SK-N-SH treated with all-trans-retinoic acid at 6 μM for 48 hours (cell line): ENCODE measurements around the gene SLC9B1.

ENCODE experiments used
- ATAC-seq: fragments of 200-7000 bp; cut with Tn5 transposase; 3 replicates; pipeline ENCODE4 v1.9.1; 2020; ENCODE audit warnings: mild to moderate bottlenecking, moderate library complexity
- ARNTL ChIP-seq: fragments of 450-650 bp; formaldehyde crosslinking; IDR thresholded peaks from 2 replicates; pipeline ENCODE4 v1.5.0; 2020; ENCODE audit warnings: low read depth, mild to moderate bottlenecking, moderate library complexity, borderline replicate concordance
- BACH2 ChIP-seq: fragments of 250-450 bp; sonication (Bioruptor Pico); IDR thresholded peaks from 2 replicates; pipeline ENCODE4 v1.9.0; 2021; ENCODE audit warnings: mild to moderate bottlenecking, borderline replicate concordance
- CSRNP3 ChIP-seq: fragments of 250-450 bp; sonication (Bioruptor Pico); IDR thresholded peaks from 2 replicates; pipeline ENCODE4 v1.5.1; 2021; ENCODE audit warnings: mild to moderate bottlenecking, moderate library complexity
- ESRRG ChIP-seq: fragments of 250-450 bp; sonication (Bioruptor Pico); IDR thresholded peaks from 2 replicates; pipeline ENCODE4 v1.6.1; 2021; ENCODE audit warnings: mild to moderate bottlenecking
- GLIS3 ChIP-seq: fragments of 250-450 bp; sonication (Bioruptor Pico); IDR thresholded peaks from 2 replicates; pipeline ENCODE4 v1.5.0; 2020; ENCODE audit warnings: mild to moderate bottlenecking, moderate library complexity
- ISL1 ChIP-seq: fragments of 250-450 bp; sonication (Bioruptor Pico); IDR thresholded peaks from 2 replicates; pipeline ENCODE4 v2.1.2; 2022; ENCODE audit warnings: mild to moderate bottlenecking, moderate library complexity
- OSR1 ChIP-seq: fragments of 250-450 bp; sonication (Bioruptor Pico); IDR thresholded peaks from 2 replicates; pipeline ENCODE4 v1.8.0; 2022; ENCODE audit warnings: moderate library complexity, mild to moderate bottlenecking, inconsistent platforms
- POU6F1 ChIP-seq: fragments of 250-450 bp; sonication (Bioruptor Pico); IDR thresholded peaks from 2 replicates; pipeline ENCODE4 v1.8.0; 2021; ENCODE audit warnings: low read depth, mild to moderate bottlenecking, moderate library complexity, borderline replicate concordance
- PPARA ChIP-seq: fragments of 250-450 bp; sonication (Bioruptor Pico); IDR thresholded peaks from 2 replicates; pipeline ENCODE4 v1.5.0; 2020; ENCODE audit warnings: mild to moderate bottlenecking, borderline replicate concordance
- RARB ChIP-seq: fragments of 250-450 bp; sonication (Bioruptor Pico); IDR thresholded peaks from 2 replicates; pipeline ENCODE4 v1.8.0; 2021; ENCODE audit warnings: mild to moderate bottlenecking, moderate library complexity
- SNAI2 ChIP-seq: fragments of 250-450 bp; sonication (Bioruptor Pico); IDR thresholded peaks from 2 replicates; pipeline ENCODE4 v1.5.0; 2020; ENCODE audit warnings: mild to moderate bottlenecking, moderate library complexity
- TOX ChIP-seq: fragments of 250-450 bp; sonication (Bioruptor Pico); IDR thresholded peaks from 2 replicates; pipeline ENCODE4 v1.8.0; 2021; ENCODE audit warnings: mild to moderate bottlenecking, moderate library complexity, borderline replicate concordance
- ZC3H10 ChIP-seq: fragments of 250-450 bp; sonication (Bioruptor Pico); IDR thresholded peaks from 2 replicates; pipeline ENCODE4 v1.5.1; 2021; ENCODE audit warnings: mild to moderate bottlenecking, moderate library complexity
- ZFP3 ChIP-seq: fragments of 250-450 bp; sonication (Bioruptor Pico); IDR thresholded peaks from 2 replicates; pipeline ENCODE4 v1.5.0; 2020; ENCODE audit warnings: mild to moderate bottlenecking, moderate library complexity
- ZFP30 ChIP-seq: fragments of 450-650 bp; formaldehyde crosslinking; IDR thresholded peaks from 2 replicates; pipeline ENCODE4 v1.5.0; 2022; ENCODE audit warnings: mild to moderate bottlenecking, moderate library complexity
- ZNF565 ChIP-seq: fragments of 450-650 bp; formaldehyde crosslinking; conservative IDR thresholded peaks from 2 replicates; pipeline ENCODE4 v1.5.0; 2020; ENCODE audit warnings: low read depth, mild to moderate bottlenecking, moderate library complexity
- ZNF70 ChIP-seq: fragments of 450-650 bp; formaldehyde crosslinking; IDR thresholded peaks from 2 replicates; pipeline ENCODE4 v1.5.0; 2020; ENCODE audit warnings: mild to moderate bottlenecking, moderate library complexity
- ZNF8 ChIP-seq: fragments of 450-650 bp; formaldehyde crosslinking; IDR thresholded peaks from 2 replicates; pipeline ENCODE4 v1.5.0; 2020; ENCODE audit warnings: mild to moderate bottlenecking, moderate library complexity
- TF ChIP-seq, protein P1 (sequence below): fragments of 250-450 bp; sonication (Bioruptor Pico); IDR thresholded peaks from 2 replicates; pipeline ENCODE4 v1.5.0; 2020; ENCODE audit warnings: mild to moderate bottlenecking, moderate library complexity
- TF ChIP-seq, protein P2 (sequence below): fragments of 250-450 bp; sonication (Bioruptor Pico); IDR thresholded peaks from 2 replicates; pipeline ENCODE4 v1.5.1; 2020; ENCODE audit warnings: low read depth, mild to moderate bottlenecking, moderate library complexity
- TF ChIP-seq, protein P3 (sequence below): fragments of 250-450 bp; sonication (Bioruptor Pico); IDR thresholded peaks from 2 replicates; pipeline ENCODE4 v1.8.0; 2020; ENCODE audit warnings: mild to moderate bottlenecking, moderate library complexity, borderline replicate concordance

SLC9B1 gene

DNA sequence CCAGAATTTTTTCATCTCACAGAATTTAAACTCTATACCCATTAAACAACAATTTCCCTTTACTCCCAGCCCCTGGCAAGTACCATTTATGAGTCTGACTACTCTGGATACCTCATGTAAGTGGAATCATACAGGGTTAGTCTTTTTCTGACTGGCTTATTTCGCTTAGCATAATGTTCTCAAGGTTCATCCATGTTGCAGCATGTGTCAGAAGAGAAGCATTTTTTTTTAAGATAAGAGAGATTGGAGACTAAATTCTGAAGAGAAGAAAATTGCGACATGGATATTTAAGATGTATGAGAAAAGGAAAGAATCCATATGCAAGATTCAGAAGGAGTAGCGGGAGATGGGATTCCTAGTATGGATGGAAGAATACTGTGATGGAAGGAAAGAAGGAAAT, 11.3 kb upstream of the SLC9B1 start:
- TF ChIP-seq PPARA (CRISPR knock-in tag) = no peak
- no peak for TF ChIP-seq ZFP30
- TF ChIP-seq ZFP3 (CRISPR knock-in tag) = no peak
- TF ChIP-seq SNAI2 = no peak
- TF ChIP-seq ZNF565 (CRISPR knock-in tag) = no peak
- TF ChIP-seq, protein P1, sequence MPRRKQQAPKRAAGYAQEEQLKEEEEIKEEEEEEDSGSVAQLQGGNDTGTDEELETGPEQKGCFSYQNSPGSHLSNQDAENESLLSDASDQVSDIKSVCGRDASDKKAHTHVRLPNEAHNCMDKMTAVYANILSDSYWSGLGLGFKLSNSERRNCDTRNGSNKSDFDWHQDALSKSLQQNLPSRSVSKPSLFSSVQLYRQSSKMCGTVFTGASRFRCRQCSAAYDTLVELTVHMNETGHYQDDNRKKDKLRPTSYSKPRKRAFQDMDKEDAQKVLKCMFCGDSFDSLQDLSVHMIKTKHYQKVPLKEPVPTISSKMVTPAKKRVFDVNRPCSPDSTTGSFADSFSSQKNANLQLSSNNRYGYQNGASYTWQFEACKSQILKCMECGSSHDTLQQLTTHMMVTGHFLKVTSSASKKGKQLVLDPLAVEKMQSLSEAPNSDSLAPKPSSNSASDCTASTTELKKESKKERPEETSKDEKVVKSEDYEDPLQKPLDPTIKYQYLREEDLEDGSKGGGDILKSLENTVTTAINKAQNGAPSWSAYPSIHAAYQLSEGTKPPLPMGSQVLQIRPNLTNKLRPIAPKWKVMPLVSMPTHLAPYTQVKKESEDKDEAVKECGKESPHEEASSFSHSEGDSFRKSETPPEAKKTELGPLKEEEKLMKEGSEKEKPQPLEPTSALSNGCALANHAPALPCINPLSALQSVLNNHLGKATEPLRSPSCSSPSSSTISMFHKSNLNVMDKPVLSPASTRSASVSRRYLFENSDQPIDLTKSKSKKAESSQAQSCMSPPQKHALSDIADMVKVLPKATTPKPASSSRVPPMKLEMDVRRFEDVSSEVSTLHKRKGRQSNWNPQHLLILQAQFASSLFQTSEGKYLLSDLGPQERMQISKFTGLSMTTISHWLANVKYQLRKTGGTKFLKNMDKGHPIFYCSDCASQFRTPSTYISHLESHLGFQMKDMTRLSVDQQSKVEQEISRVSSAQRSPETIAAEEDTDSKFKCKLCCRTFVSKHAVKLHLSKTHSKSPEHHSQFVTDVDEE (CRISPR knock-in tag) = no peak
- no peak for TF ChIP-seq RARB (CRISPR knock-in tag)
- TF ChIP-seq, protein P2, sequence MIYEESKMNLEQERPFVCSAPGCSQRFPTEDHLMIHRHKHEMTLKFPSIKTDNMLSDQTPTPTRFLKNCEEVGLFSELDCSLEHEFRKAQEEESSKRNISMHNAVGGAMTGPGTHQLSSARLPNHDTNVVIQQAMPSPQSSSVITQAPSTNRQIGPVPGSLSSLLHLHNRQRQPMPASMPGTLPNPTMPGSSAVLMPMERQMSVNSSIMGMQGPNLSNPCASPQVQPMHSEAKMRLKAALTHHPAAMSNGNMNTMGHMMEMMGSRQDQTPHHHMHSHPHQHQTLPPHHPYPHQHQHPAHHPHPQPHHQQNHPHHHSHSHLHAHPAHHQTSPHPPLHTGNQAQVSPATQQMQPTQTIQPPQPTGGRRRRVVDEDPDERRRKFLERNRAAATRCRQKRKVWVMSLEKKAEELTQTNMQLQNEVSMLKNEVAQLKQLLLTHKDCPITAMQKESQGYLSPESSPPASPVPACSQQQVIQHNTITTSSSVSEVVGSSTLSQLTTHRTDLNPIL (CRISPR knock-in tag) = no peak
- TF ChIP-seq POU6F1 = no peak
- TF ChIP-seq CSRNP3 = no peak
- TF ChIP-seq ZC3H10 (CRISPR knock-in tag) = no peak
- TF ChIP-seq ARNTL (CRISPR knock-in tag) = no peak
- no peak for TF ChIP-seq OSR1 (CRISPR knock-in tag)
- no peak for TF ChIP-seq ESRRG (CRISPR knock-in tag)
- TF ChIP-seq GLIS3 (CRISPR knock-in tag) = no peak
- TF ChIP-seq ZNF8 = no peak
- TF ChIP-seq TOX (CRISPR knock-in tag) = no peak
- TF ChIP-seq BACH2 (CRISPR knock-in tag) = no peak
- no peak for ATAC-seq

DNA sequence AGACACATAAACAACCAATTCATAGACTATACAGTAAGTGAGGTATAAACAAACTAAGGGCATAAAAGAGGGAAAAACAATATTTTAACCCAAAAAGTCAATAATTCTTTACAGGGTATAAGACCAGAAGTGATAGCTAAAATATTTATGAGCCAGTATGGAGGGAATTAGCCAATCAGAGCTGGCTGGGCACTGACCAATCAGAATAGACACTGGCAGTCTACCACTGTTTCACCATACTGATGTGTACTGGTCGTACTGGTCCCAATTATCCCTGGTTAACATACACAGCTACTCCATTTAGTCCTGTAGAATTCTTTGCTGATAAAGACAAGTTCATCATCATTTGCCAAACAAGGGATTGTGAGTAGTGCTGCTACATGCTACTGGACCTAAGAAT, 9.8 kb upstream of the SLC9B1 start:
- TF ChIP-seq ZNF70 (CRISPR knock-in tag) = no peak
- TF ChIP-seq SNAI2 = no peak
- no peak for TF ChIP-seq ISL1
- ATAC-seq = no peak

DNA sequence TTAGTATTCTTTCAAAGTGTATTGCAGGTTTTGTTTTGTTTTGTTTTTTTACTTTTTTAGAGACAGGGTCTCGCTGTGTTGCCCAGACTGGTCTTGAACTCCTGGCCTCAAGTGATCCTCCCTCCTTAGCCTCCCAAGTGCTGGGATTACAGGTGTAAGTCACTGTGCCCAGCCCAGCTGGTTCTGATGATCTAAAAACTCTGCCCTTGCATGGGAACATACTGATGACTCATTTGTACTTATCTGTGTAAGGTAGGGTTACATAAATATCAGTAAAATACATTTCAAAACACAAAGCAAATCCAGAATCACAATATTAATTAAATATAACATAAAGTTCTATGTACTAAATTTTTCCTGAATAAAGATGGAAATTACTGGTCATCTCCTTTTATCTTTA, 7.4 kb upstream of the SLC9B1 start:
- no peak for ATAC-seq
- TF ChIP-seq ZFP3 (CRISPR knock-in tag) (no peak), ZFP30 (no peak), SNAI2 (no peak), PPARA (CRISPR knock-in tag) (no peak), TOX (CRISPR knock-in tag) (no peak), ISL1 (no peak), BACH2 (CRISPR knock-in tag) (no peak), ZNF8 (no peak), ZNF565 (CRISPR knock-in tag) (no peak), ARNTL (CRISPR knock-in tag) (no peak)
- TF ChIP-seq, protein P2 (CRISPR knock-in tag) = no peak
- TF ChIP-seq, protein P1 (CRISPR knock-in tag) = no peak
- TF ChIP-seq, protein P3, sequence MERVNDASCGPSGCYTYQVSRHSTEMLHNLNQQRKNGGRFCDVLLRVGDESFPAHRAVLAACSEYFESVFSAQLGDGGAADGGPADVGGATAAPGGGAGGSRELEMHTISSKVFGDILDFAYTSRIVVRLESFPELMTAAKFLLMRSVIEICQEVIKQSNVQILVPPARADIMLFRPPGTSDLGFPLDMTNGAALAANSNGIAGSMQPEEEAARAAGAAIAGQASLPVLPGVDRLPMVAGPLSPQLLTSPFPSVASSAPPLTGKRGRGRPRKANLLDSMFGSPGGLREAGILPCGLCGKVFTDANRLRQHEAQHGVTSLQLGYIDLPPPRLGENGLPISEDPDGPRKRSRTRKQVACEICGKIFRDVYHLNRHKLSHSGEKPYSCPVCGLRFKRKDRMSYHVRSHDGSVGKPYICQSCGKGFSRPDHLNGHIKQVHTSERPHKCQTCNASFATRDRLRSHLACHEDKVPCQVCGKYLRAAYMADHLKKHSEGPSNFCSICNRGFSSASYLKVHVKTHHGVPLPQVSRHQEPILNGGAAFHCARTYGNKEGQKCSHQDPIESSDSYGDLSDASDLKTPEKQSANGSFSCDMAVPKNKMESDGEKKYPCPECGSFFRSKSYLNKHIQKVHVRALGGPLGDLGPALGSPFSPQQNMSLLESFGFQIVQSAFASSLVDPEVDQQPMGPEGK (CRISPR knock-in tag) = no peak
